ENCODE data around the gene CACNA2D4.

DNA sequence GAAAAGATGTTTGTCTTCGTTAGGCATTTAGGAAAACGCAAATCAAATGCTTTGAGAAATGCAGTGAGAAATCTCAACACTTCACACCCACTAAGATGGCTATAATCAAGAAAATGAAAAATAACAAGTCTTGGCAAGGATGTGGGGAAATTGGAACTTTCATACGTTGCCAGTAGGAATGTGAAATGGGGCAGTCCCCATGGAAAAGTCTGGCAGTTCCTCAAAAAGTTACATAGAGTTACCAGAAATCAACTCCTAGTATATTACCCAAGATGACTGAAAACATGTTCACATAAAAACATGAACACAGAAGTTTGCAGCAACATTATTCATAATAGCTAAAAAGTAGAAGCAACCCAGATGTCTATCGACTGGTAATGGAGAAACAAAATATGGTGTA is 139.5 kb downstream of the CACNA2D4 start:
- no peak for TF ChIP-seq CTCF (IDR thresholded peaks at IDR 0.05 in 4 of 5, conservative IDR thresholded peaks at IDR 0.05 in 1 of 5)
- no peak for TF ChIP-seq POLR2A (IDR thresholded peaks at IDR 0.05)
